T-cell (primary cell): ENCODE data around the gene SLC9A1. TPM values are rescaled to one million over a fixed set of nuclear protein-coding genes. Genes with fewer than 3 reads are reported as not detected.

ENCODE experiments used
- ATAC-seq, 4 experiments: fragments of 200-7000 bp in 3 of 4; fragments of 150-1000 bp in 1 of 4; cut with Tn5 transposase; replicated peaks in 1 of 4; 1 replicate in 3 of 4; 2 replicates in 1 of 4; pipeline ENCODE4 v1.10.0; 2021; ENCODE audit warnings: moderate library complexity in 3 of 4, mild to moderate bottlenecking in 2 of 4, moderate number of reproducible peaks in 1 of 4
- CTCF ChIA-PET, 2 donors: fragments of 300-600 bp; sonication (Branson Sonifier 250); formaldehyde crosslinking; loops; one replicate each; lab custom pipeline; 2022; ENCODE audit warnings: antibody characterized with exemption in 2 of 2; lab: Charles Lee
- POLR2A ChIA-PET, 2 donors: fragments of 300-600 bp; sonication (Branson Sonifier 250); formaldehyde crosslinking; loops; one replicate each; lab custom pipeline; 2022; ENCODE audit warnings: antibody characterized with exemption in 2 of 2; lab: Charles Lee
- DNase-seq, 35 experiments: peaks; one replicate each; pipeline versions ENCODE4 v3.0.0 to v3.0.0-alpha.2; 2013 to 2023
- H3K27ac ChIP-seq: one replicate; pipeline ENCODE4 v1.5.1; 2013; ENCODE audit warnings: low read length
- H3K27me3 ChIP-seq, 2 experiments: replicated peaks in 1 of 2; 1 replicate in 1 of 2; 2 replicates in 1 of 2; pipeline versions ENCODE4 v1.6.1 to v1.7.0; 2013; ENCODE audit warnings: low read length in 1 of 2, mixed read lengths in 1 of 2; ENCODE audit not compliant: control insufficient read depth in 2 of 2, insufficient read depth in 2 of 2; ENCODE audit errors: extremely low read depth in 1 of 2
- H3K36me3 ChIP-seq, 2 donors: 1 replicate in 1 of 2; 2 replicates in 1 of 2; pipeline versions ENCODE4 v1.6.1 to v1.7.0; 2013; ENCODE audit warnings: low read length in 1 of 2; ENCODE audit not compliant: control insufficient read depth in 2 of 2, insufficient read depth in 1 of 2; ENCODE audit errors: extremely low read depth in 1 of 2
- H3K4me1 ChIP-seq, 2 experiments: 1 replicate in 1 of 2; 2 replicates in 1 of 2; pipeline versions ENCODE4 v1.6.1 to v1.7.0; 2013; ENCODE audit warnings: low read length in 2 of 2, mixed read lengths in 1 of 2; ENCODE audit not compliant: insufficient read depth in 2 of 2, control insufficient read depth in 1 of 2; ENCODE audit errors: extremely low read depth in 1 of 2
- H3K4me3 ChIP-seq, 2 donors: 1 replicate in 1 of 2; 2 replicates in 1 of 2; pipeline versions ENCODE4 v1.5.1 to v1.7.0; 2013; ENCODE audit warnings: mild to moderate bottlenecking in 2 of 2, low read length in 1 of 2, moderate library complexity in 1 of 2; ENCODE audit not compliant: control insufficient read depth in 1 of 2; ENCODE audit errors: extremely low read depth in 1 of 2
- H3K9me3 ChIP-seq: 2 replicates; pipeline ENCODE4 v1.7.0; 2013
- H3K27ac Mint-ChIP-seq, 2 donors: one replicate each; pipeline ENCODE4 v1.8.0; 2020 to 2021; ENCODE audit warnings: mild to moderate bottlenecking in 2 of 2, mixed read lengths in 2 of 2
- H3K27me3 Mint-ChIP-seq, 2 donors: one replicate each; pipeline ENCODE4 v1.8.0; 2021 to 2022; ENCODE audit warnings: mixed read lengths in 2 of 2
- H3K36me3 Mint-ChIP-seq: one replicate; pipeline ENCODE4 v1.8.0; 2021; ENCODE audit warnings: mixed read lengths
- H3K4me1 Mint-ChIP-seq, 3 donors: one replicate each; pipeline ENCODE4 v1.8.0; 2020 to 2022; ENCODE audit warnings: mixed read lengths in 3 of 3, mild to moderate bottlenecking in 1 of 3
- H3K4me3 Mint-ChIP-seq, 3 donors: one replicate each; pipeline ENCODE4 v1.8.0; 2020 to 2022; ENCODE audit warnings: mild to moderate bottlenecking in 3 of 3, mixed read lengths in 3 of 3, moderate library complexity in 3 of 3
- H3K9me3 Mint-ChIP-seq, 3 donors: one replicate each; pipeline ENCODE4 v1.8.0; 2020 to 2022; ENCODE audit warnings: mixed read lengths in 3 of 3
- WGBS: methylation state at CpG from one replicate; pipeline ENCODE4 v1.1.5; 2013; ENCODE audit warnings: missing lambda C conversion rate; ENCODE audit not compliant: insufficient coverage; 5-methylcytosine and 5-hydroxymethylcytosine counted together
- total RNA-seq, 35 experiments: library from RNA in 6 of 35; stranded (reverse) in 6 of 35; fragments of 120-200 nt in 1 of 35; gene quantifications; one replicate each; pipeline versions ENCODE4 v1.2.1 to v1.2.4 and lab custom pipeline; 2013 to 2026

SLC9A1 gene
- total RNA-seq, 5 donors from 2014 or later (not counting 1 experiment from before 2014, with no cell fraction given): 14.6 to 24.4 (median 18.5) TPM

- Histone ChIP-seq H3K4me1 (no peaks in the 10 kb centered on the region), H3K36me3 (peaks cover 3 to 4% of the 10 kb centered on the region in 2 donors), H3K9me3 (no peaks in the 10 kb centered on the region), H3K27me3 (no peaks in the 10 kb centered on the region), H3K4me3 (no peak overlapping the region), H3K27ac (no peak overlapping the region)
- H3K36me3 Mint-ChIP-seq: no peaks in the 10 kb centered on the region
- 80% methylated on average over 2 of the region's 2 CpGs for WGBS
- CTCF ChIA-PET: interaction anchor here (0.7 to 3.7 kb wide), 3 partner anchors 50 to 189 kb away, joined by 3 to 38 read pairs (median 5); no protein-coding TSS in a partner anchor
- DNase-seq (no peak), ATAC-seq (no peak)
- H3K9me3 Mint-ChIP-seq: no peaks in the 10 kb centered on the region
- peaks cover 0 to 7% (median 0%) of the 10 kb centered on the region in 3 donors for H3K4me1 Mint-ChIP-seq
- H3K27ac Mint-ChIP-seq: no peak overlapping the region
- no peak overlapping the region for H3K4me3 Mint-ChIP-seq
- H3K27me3 Mint-ChIP-seq: no peaks in the 10 kb centered on the region
- POLR2A ChIA-PET: no interaction called here
Measured at GRCh38 chr1:27095576-27095975, 59.3 kb downstream of the SLC9A1 start.

GRCh38 chr1:27092888-27093287, 62.0 kb downstream of the SLC9A1 start:
- WGBS: 92% methylated on average over 2 of the region's 3 CpGs

GRCh38 chr1:27090911-27091310, 64.0 kb downstream of the SLC9A1 start:
- Mint-ChIP-seq H3K4me1 (no peaks in the 10 kb centered on the region), H3K36me3 (no peaks in the 10 kb centered on the region), H3K27me3 (no peaks in the 10 kb centered on the region), H3K4me3 (no peak overlapping the region), H3K9me3 (no peaks in the 10 kb centered on the region), H3K27ac (no peak overlapping the region)
- ChIA-PET CTCF (no interaction called here), POLR2A (no interaction called here)
- 100% methylated on average over 2 of the region's 5 CpGs for WGBS
- Histone ChIP-seq H3K27ac (no peak overlapping the region), H3K4me3 (no peak overlapping the region), H3K27me3 (peaks cover 0 to 13% of the 10 kb centered on the region in 2 experiments), H3K36me3 (no peaks in the 10 kb centered on the region), H3K4me1 (no peaks in the 10 kb centered on the region), H3K9me3 (no peaks in the 10 kb centered on the region)
- ATAC-seq: no peak
- no peak for DNase-seq

More at GRCh38 chr1:27092888-27093287, 62.0 kb downstream of the SLC9A1 start:
- Mint-ChIP-seq H3K27ac (no peak overlapping the region), H3K9me3 (no peaks in the 10 kb centered on the region), H3K27me3 (no peaks in the 10 kb centered on the region), H3K36me3 (no peaks in the 10 kb centered on the region), H3K4me3 (no peak overlapping the region), H3K4me1 (peaks cover 0 to 3% (median 0%) of the 10 kb centered on the region in 3 donors)
- Histone ChIP-seq H3K36me3 (no peaks in the 10 kb centered on the region), H3K4me3 (no peak overlapping the region), H3K27ac (no peak overlapping the region), H3K27me3 (peaks cover 0 to 7% of the 10 kb centered on the region in 2 experiments), H3K4me1 (no peaks in the 10 kb centered on the region), H3K9me3 (no peaks in the 10 kb centered on the region)
- DNase-seq (no peak), ATAC-seq (no peak)
- ChIA-PET CTCF (interaction anchor here in 1 of 2 donors (1.4 kb wide), 1 partner anchor 48 kb away, joined by 6 read pairs; no protein-coding TSS in a partner anchor), POLR2A (no interaction called here)

GRCh38 chr1:27087371-27088220, 67.3 kb downstream of the SLC9A1 start:
- CTCF ChIA-PET: no interaction called here
- DNase-seq (no peak), ATAC-seq (no peak)
- Mint-ChIP-seq H3K36me3 (no peaks in the 10 kb centered on the region), H3K4me1 (peaks cover 2 to 12% (median 5%) of the 10 kb centered on the region in 3 donors), H3K27me3 (no peaks in the 10 kb centered on the region), H3K9me3 (peaks cover 0 to 5% (median 5%) of the 10 kb centered on the region in 3 donors), H3K4me3 (no peak overlapping the region), H3K27ac (no peak overlapping the region)
- Histone ChIP-seq H3K27me3 (peaks cover 0 to 13% of the 10 kb centered on the region in 2 experiments), H3K4me1 (no peaks in the 10 kb centered on the region), H3K36me3 (no peaks in the 10 kb centered on the region), H3K4me3 (no peak overlapping the region), H3K9me3 (no peaks in the 10 kb centered on the region), H3K27ac (no peak overlapping the region)
- WGBS: 90% methylated on average over 7 of the region's 10 CpGs
- POLR2A ChIA-PET: no interaction called here

- Mint-ChIP-seq H3K4me3 (no peak overlapping the region), H3K27me3 (no peaks in the 10 kb centered on the region), H3K27ac (no peak overlapping the region), H3K36me3 (no peaks in the 10 kb centered on the region), H3K4me1 (peaks cover 2 to 12% (median 5%) of the 10 kb centered on the region in 3 donors), H3K9me3 (peaks cover 0 to 5% (median 5%) of the 10 kb centered on the region in 3 donors)
- H3K36me3 ChIP-seq: no peaks in the 10 kb centered on the region
- no peak overlapping the region for H3K4me3 ChIP-seq
- ATAC-seq (no peak), DNase-seq (no peak)
- H3K9me3 ChIP-seq: no peaks in the 10 kb centered on the region
- WGBS: 87% methylated on average over 3 of the region's 3 CpGs
- CTCF ChIA-PET: no interaction called here
- no peak overlapping the region for H3K27ac ChIP-seq
- POLR2A ChIA-PET: no interaction called here
- peaks cover 0 to 13% of the 10 kb centered on the region in 2 experiments for H3K27me3 ChIP-seq
- no peaks in the 10 kb centered on the region for H3K4me1 ChIP-seq
Measured at GRCh38 chr1:27086628-27087027, 68.3 kb downstream of the SLC9A1 start.

- Mint-ChIP-seq H3K4me1 (peaks cover 2 to 12% (median 5%) of the 10 kb centered on the region in 3 donors), H3K36me3 (no peaks in the 10 kb centered on the region), H3K27me3 (no peaks in the 10 kb centered on the region), H3K9me3 (peaks cover 0 to 5% (median 5%) of the 10 kb centered on the region in 3 donors), H3K27ac (no peak overlapping the region), H3K4me3 (no peak overlapping the region)
- 71% methylated on average over 1 of the region's 3 CpGs for WGBS
- POLR2A ChIA-PET: no interaction called here
- Histone ChIP-seq H3K36me3 (no peaks in the 10 kb centered on the region), H3K9me3 (no peaks in the 10 kb centered on the region), H3K4me1 (no peaks in the 10 kb centered on the region), H3K27me3 (peaks cover 0 to 13% of the 10 kb centered on the region in 2 experiments), H3K4me3 (no peak overlapping the region), H3K27ac (no peak overlapping the region)
- DNase-seq: no peak
- CTCF ChIA-PET: no interaction called here
- ATAC-seq: no peak
Measured at GRCh38 chr1:27086026-27086425, 68.9 kb downstream of the SLC9A1 start.
